GM12875 (cell line): ENCODE data around the gene TMEM154.

Experiments
- H3K4me3 ChIP-seq: one replicate; pipeline ENCODE4 v1.5.1; 2011; ENCODE audit warnings: low read depth, low read length, control low read depth
- CTCF ChIP-seq: IDR thresholded peaks from 2 replicates; pipeline ENCODE4 v1.5.1; 2011; ENCODE audit warnings: low read depth, mild to moderate bottlenecking, control low read depth, inconsistent platforms, low read length, moderate library complexity, borderline replicate concordance; ENCODE audit not compliant: insufficient read depth

TMEM154 gene

DNA sequence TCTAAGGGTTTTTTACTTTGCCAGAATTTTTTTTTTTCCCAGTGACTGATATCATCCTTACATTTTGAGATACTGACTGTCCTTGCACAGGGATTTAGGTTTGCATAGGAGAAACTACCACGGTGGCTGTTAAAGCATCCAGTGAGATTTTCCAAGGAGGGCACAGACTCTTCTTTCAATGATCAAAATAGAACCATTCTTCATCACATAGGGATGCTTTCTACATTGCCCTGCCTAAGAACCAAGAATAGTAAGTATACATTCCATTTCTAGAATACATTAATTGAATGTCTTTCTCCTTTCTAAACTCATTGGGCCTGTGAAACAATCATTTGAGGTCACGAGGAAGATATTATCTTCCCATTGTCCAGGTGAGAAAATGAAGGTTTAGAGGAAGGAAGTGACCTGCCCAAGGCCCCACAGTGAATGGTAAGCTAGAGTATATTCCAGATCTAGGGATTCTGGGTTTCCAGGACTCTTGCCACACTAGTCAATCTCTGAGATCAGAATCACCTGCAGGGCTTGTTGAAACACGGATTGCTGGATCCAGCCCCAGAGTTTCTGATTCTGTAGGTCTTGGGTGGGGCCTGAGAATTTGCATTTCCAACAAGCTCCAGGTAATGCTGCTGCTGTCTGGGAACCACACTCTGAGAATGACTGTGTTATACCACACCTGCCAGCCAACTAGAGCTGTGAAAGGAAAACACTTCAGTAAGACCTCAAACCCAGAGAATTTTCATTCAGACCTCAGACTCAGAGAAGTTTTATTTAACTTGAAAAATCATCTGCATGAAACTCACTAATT, 17.7 kb upstream of the TMEM154 start:
- TF ChIP-seq CTCF = no peak
- H3K4me3 ChIP-seq = no peak overlapping the region

- TF ChIP-seq CTCF = no peak
- peak overlapping the region; percentile 27 for H3K4me3 ChIP-seq
Measured at GRCh38 chr4:152696764-152697261, 17.0 kb upstream of the TMEM154 start.

DNA sequence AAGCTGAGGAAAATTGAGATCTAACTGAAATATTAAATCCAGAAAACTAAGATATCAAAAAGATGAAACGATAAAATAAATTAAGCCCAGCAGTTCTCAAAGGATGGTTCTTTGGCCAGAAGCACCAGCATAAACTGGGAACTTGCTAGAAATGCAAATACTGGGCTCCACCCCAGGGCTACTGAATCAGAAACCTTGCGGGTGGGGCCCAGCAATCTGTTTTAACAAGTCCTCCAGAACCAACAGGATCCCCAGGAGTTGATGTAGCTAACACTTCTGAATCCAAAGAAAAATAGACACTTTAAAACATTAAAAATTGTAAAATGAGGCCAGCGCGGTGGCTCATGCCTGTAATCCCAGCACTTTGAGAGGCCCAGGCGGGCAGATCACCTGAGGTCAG, 14.1 kb upstream of the TMEM154 start:
- H3K4me3 ChIP-seq = no peak overlapping the region
- TF ChIP-seq CTCF = no peak

- TF ChIP-seq CTCF = no peak
- H3K4me3 ChIP-seq = no peak overlapping the region
Measured at GRCh38 chr4:152691761-152692160, 12.0 kb upstream of the TMEM154 start.

DNA sequence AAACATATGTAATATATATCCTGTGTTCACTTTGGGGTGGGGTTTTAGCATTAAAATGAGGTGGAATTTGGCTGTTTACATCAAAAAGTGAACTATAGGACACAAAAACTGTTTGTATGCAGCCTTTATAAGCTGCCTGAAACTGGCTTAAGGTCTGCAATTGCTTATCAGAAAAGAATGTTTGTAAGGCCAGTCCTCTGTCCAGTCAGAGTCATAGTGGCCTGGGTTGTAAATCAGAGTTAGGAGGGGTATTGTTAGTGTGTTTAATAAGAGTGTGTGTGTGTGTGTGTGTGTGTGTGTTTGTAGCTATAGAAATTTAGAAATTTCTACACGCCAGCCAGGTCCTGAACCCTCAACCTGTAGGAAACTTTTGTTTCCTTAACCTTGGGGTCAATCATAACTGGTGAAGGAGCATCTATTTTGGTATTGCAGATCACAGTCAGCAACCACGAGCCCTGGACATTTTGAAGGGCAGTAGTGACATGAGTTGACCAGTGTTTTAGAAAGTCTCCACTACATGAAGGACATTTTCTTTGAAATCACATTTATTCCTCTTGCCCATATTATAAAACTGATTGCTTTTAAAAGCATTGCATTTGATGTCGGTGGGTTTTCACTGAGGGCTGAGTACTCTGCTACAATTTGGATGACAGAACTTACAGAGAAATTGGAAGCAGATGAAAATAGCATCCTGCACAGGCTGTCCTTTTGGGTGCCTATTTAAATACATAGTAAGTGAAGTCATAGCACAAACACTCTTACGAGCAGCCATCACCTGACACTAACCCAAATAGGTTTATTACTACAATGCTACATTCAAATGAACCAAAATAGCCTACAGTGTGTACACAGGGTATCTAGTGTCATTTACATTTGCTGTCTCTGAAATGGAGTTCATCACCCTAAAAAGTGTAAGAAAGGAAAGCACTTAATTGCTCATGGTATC, 11.2 kb upstream of the TMEM154 start:
- H3K4me3 ChIP-seq = no peak overlapping the region
- no peak for TF ChIP-seq CTCF

- no peak for TF ChIP-seq CTCF
- no peak overlapping the region for H3K4me3 ChIP-seq
Measured at GRCh38 chr4:152689615-152690501, 10.1 kb upstream of the TMEM154 start.
